Mammary epithelial cell (primary cell): ENCODE results near the gene PRLH.

Source experiments
- CTCF ChIP-seq, 2 donors: IDR thresholded peaks in 1 of 2; conservative IDR thresholded peaks in 1 of 2; 2 replicates each; pipeline ENCODE4 v1.5.1; 2011 to 2012; ENCODE audit warnings: inconsistent platforms in 2 of 2, low read length in 2 of 2, mild to moderate bottlenecking in 2 of 2, control low read depth in 1 of 2, low read depth in 1 of 2; ENCODE audit not compliant: insufficient read depth in 1 of 2; ENCODE audit errors: extremely low read depth in 1 of 2
- EZH2 ChIP-seq: IDR thresholded peaks from 2 replicates; pipeline ENCODE4 v1.6.1; 2012; ENCODE audit warnings: low read length, inconsistent platforms, borderline replicate concordance

GRCh38 chr2:237572021-237572741, 5.8 kb downstream of the PRLH start:
- TF ChIP-seq CTCF (conservative IDR thresholded peaks at IDR 0.05 in 1 of 2, IDR thresholded peaks at IDR 0.05 in 1 of 2; ENCODE audit: extremely low read depth in 1 of 2, insufficient read depth in 1 of 2, low read depth in 1 of 2, low read length in 2 of 2) = peak; percentile 76 to 97
- no peak for TF ChIP-seq EZH2
